ENCODE results near the gene SARDH. TPM values are rescaled to one million over a fixed set of nuclear protein-coding genes. Genes with fewer than 3 reads are reported as not detected.
A peak's percentile ranks its signal among the peaks of the same experiment; 100 is the strongest.

Gene SARDH
- total and polyA plus RNA-seq, 2 of the 13 experiments (the other 11 are each of a cell fraction or from before 2014, with no cell fraction given), result 11.6 to 34.9 TPM

- TF ChIP-seq NCOR1 (IDR thresholded peaks at IDR 0.05; ENCODE audit: borderline replicate concordance, low read length), result peak; percentile 89
- TF ChIP-seq, protein P1, sequence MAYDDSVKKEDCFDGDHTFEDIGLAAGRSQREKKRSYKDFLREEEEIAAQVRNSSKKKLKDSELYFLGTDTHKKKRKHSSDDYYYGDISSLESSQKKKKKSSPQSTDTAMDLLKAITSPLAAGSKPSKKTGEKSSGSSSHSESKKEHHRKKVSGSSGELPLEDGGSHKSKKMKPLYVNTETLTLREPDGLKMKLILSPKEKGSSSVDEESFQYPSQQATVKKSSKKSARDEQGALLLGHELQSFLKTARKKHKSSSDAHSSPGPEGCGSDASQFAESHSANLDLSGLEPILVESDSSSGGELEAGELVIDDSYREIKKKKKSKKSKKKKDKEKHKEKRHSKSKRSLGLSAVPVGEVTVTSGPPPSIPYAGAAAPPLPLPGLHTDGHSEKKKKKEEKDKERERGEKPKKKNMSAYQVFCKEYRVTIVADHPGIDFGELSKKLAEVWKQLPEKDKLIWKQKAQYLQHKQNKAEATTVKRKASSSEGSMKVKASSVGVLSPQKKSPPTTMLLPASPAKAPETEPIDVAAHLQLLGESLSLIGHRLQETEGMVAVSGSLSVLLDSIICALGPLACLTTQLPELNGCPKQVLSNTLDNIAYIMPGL (CRISPR knock-in tag; IDR thresholded peaks at IDR 0.05; ENCODE audit: borderline replicate concordance in 1 of 2, low read depth in 1 of 2), result peak; percentile 80 to 86
- no peak; the same call in 1 of the 2 replicates for TF ChIP-seq FOXC1 (CRISPR knock-in tag; IDR thresholded peaks at IDR 0.05; ENCODE audit: borderline replicate concordance)
- no peak for TF ChIP-seq ZNF367 (CRISPR knock-in tag; IDR thresholded peaks at IDR 0.05; ENCODE audit: borderline replicate concordance)
- 0 out of 2 replicates have a peak, but pooled peaks have one; percentile 38 for TF ChIP-seq MZF1 (CRISPR knock-in tag; IDR thresholded peaks at IDR 0.05; ENCODE audit: borderline replicate concordance)
- no peak for TF ChIP-seq POLR2G (IDR thresholded peaks at IDR 0.05; ENCODE audit: low read depth, low read length)
- peak; percentile 97 for TF ChIP-seq RARA (CRISPR knock-in tag; IDR thresholded peaks at IDR 0.05)
- TF ChIP-seq, protein P2, sequence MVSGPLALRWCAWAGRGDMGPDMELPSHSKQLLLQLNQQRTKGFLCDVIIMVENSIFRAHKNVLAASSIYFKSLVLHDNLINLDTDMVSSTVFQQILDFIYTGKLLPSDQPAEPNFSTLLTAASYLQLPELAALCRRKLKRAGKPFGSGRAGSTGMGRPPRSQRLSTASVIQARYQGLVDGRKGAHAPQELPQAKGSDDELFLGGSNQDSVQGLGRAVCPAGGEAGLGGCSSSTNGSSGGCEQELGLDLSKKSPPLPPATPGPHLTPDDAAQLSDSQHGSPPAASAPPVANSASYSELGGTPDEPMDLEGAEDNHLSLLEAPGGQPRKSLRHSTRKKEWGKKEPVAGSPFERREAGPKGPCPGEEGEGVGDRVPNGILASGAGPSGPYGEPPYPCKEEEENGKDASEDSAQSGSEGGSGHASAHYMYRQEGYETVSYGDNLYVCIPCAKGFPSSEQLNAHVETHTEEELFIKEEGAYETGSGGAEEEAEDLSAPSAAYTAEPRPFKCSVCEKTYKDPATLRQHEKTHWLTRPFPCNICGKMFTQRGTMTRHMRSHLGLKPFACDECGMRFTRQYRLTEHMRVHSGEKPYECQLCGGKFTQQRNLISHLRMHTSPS (CRISPR knock-in tag; IDR thresholded peaks at IDR 0.05; ENCODE audit: low read depth), result peak; percentile 57; the same call in 1 of the 2 replicates
- TF ChIP-seq BHLHE40 (IDR thresholded peaks at IDR 0.05; ENCODE audit: low read length), result peak; percentile 24; the same call in 1 of the 2 replicates
- TF ChIP-seq MAFF (IDR thresholded peaks at IDR 0.05; ENCODE audit: low read depth, low read length), result no peak
- TF ChIP-seq ARNT (IDR thresholded peaks at IDR 0.05), result no peak
- TF ChIP-seq, protein P3, sequence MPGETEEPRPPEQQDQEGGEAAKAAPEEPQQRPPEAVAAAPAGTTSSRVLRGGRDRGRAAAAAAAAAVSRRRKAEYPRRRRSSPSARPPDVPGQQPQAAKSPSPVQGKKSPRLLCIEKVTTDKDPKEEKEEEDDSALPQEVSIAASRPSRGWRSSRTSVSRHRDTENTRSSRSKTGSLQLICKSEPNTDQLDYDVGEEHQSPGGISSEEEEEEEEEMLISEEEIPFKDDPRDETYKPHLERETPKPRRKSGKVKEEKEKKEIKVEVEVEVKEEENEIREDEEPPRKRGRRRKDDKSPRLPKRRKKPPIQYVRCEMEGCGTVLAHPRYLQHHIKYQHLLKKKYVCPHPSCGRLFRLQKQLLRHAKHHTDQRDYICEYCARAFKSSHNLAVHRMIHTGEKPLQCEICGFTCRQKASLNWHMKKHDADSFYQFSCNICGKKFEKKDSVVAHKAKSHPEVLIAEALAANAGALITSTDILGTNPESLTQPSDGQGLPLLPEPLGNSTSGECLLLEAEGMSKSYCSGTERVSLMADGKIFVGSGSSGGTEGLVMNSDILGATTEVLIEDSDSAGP (CRISPR knock-in tag; IDR thresholded peaks at IDR 0.05; ENCODE audit: borderline replicate concordance), result peak; percentile 90
- TF ChIP-seq ZNF780A (CRISPR knock-in tag; IDR thresholded peaks at IDR 0.05), result no peak
- TF ChIP-seq NR2C2 (CRISPR knock-in tag; IDR thresholded peaks at IDR 0.05; ENCODE audit: borderline replicate concordance), result peak; percentile 94
- TF ChIP-seq ZNF441 (CRISPR knock-in tag; IDR thresholded peaks at IDR 0.05; ENCODE audit: borderline replicate concordance), result no peak
- TF ChIP-seq, protein P4, sequence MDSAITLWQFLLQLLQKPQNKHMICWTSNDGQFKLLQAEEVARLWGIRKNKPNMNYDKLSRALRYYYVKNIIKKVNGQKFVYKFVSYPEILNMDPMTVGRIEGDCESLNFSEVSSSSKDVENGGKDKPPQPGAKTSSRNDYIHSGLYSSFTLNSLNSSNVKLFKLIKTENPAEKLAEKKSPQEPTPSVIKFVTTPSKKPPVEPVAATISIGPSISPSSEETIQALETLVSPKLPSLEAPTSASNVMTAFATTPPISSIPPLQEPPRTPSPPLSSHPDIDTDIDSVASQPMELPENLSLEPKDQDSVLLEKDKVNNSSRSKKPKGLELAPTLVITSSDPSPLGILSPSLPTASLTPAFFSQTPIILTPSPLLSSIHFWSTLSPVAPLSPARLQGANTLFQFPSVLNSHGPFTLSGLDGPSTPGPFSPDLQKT (CRISPR knock-in tag; IDR thresholded peaks at IDR 0.05; ENCODE audit: borderline replicate concordance), result no peak
- no peak for TF ChIP-seq FOXM1 (CRISPR knock-in tag; IDR thresholded peaks at IDR 0.05)
- TF ChIP-seq, protein P5, sequence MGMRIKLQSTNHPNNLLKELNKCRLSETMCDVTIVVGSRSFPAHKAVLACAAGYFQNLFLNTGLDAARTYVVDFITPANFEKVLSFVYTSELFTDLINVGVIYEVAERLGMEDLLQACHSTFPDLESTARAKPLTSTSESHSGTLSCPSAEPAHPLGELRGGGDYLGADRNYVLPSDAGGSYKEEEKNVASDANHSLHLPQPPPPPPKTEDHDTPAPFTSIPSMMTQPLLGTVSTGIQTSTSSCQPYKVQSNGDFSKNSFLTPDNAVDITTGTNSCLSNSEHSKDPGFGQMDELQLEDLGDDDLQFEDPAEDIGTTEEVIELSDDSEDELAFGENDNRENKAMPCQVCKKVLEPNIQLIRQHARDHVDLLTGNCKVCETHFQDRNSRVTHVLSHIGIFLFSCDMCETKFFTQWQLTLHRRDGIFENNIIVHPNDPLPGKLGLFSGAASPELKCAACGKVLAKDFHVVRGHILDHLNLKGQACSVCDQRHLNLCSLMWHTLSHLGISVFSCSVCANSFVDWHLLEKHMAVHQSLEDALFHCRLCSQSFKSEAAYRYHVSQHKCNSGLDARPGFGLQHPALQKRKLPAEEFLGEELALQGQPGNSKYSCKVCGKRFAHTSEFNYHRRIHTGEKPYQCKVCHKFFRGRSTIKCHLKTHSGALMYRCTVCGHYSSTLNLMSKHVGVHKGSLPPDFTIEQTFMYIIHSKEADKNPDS (CRISPR knock-in tag; IDR thresholded peaks at IDR 0.05), result no peak
- no peak for TF ChIP-seq ZNF652 (CRISPR knock-in tag; IDR thresholded peaks at IDR 0.05; ENCODE audit: borderline replicate concordance, low read depth)
- TF ChIP-seq ETV6 (CRISPR knock-in tag; conservative IDR thresholded peaks at IDR 0.05), result 0 out of 2 replicates have a peak, but pooled peaks have one; percentile 68
These were observed 30.8 kb upstream of the SARDH start (continued) for GRCh38 chr9:133768859-133769510.
